Measurements from ENCODE around the gene PRDM10.
A peak's percentile ranks its signal among the peaks of the same experiment; 100 is the strongest.
"Not testable (repeated sequence)": the region's sequence is repeated elsewhere in the genome, so short reads cannot be mapped to it uniquely, and the experiment has no call there.

Gene PRDM10, protein sequence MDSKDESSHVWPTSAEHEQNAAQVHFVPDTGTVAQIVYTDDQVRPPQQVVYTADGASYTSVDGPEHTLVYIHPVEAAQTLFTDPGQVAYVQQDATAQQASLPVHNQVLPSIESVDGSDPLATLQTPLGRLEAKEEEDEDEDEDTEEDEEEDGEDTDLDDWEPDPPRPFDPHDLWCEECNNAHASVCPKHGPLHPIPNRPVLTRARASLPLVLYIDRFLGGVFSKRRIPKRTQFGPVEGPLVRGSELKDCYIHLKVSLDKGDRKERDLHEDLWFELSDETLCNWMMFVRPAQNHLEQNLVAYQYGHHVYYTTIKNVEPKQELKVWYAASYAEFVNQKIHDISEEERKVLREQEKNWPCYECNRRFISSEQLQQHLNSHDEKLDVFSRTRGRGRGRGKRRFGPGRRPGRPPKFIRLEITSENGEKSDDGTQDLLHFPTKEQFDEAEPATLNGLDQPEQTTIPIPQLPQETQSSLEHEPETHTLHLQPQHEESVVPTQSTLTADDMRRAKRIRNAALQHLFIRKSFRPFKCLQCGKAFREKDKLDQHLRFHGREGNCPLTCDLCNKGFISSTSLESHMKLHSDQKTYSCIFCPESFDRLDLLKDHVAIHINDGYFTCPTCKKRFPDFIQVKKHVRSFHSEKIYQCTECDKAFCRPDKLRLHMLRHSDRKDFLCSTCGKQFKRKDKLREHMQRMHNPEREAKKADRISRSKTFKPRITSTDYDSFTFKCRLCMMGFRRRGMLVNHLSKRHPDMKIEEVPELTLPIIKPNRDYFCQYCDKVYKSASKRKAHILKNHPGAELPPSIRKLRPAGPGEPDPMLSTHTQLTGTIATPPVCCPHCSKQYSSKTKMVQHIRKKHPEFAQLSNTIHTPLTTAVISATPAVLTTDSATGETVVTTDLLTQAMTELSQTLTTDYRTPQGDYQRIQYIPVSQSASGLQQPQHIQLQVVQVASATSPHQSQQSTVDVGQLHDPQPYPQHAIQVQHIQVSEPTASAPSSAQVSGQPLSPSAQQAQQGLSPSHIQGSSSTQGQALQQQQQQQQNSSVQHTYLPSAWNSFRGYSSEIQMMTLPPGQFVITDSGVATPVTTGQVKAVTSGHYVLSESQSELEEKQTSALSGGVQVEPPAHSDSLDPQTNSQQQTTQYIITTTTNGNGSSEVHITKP

DNA sequence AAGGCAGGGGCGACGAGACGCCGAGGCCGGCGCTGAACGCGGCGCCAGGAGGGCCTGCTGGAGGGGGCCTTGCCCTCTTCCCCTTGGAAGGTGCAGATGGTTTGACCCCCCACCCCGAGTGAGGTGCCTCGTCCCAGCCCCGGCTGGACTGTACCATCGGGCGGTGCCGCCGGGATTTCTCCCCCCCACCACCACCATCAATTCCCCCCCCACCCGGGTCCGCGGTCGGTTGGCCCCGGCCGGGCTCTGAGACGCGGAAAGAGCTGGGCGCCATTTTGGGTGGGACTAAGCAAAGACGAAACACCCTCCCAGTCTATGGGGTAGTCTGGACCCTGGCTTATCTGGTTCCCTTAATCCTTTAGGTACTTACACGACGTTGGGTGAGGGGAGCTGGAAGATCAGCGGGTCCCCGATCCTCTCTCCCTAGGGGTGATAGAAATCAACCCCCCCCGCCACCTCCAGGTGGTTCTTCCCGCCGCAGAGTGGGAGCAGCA lies at the start of gene PRDM10:
Gene PRDM10, minus strand, starts transcription at position 484 of the 494 bp plus-strand sequence. CDS start 41,871 bp downstream, outside the sequence.
- peak; percentile 86 to 88 for DNase-seq

- DNase-seq = no peak
Observed at GRCh38 chr11:130051082-130051481, 48.4 kb upstream of the PRDM10 start.

- no peak for DNase-seq
Observed at GRCh38 chr11:130050257-130050656, 47.6 kb upstream of the PRDM10 start.

- DNase-seq = no peak
Observed at GRCh38 chr11:130049328-130049771, 46.7 kb upstream of the PRDM10 start.

- no peak for DNase-seq
Observed at GRCh38 chr11:130047141-130047540, 44.5 kb upstream of the PRDM10 start.

DNA sequence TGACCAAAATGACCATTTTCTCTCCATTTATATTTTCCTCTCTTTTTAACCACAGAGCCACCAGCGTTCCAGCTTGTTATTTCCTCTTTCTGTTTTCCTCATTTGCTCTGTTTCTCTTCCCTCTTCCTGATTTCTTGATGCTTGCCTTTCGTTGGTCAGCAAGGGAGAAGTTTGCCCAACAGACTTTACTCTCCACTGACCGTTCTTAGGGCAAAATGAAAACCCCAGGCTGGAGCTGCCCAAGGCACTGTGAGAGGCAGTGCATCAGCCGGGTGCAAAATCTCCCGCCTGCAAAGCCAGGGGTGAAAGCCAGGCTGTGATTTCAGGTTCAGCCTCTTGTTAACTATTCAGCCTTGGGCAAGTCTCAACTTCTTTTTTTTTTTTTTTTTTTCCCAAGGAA lies 40.9 kb upstream of the PRDM10 start:
- no peak for DNase-seq

DNA sequence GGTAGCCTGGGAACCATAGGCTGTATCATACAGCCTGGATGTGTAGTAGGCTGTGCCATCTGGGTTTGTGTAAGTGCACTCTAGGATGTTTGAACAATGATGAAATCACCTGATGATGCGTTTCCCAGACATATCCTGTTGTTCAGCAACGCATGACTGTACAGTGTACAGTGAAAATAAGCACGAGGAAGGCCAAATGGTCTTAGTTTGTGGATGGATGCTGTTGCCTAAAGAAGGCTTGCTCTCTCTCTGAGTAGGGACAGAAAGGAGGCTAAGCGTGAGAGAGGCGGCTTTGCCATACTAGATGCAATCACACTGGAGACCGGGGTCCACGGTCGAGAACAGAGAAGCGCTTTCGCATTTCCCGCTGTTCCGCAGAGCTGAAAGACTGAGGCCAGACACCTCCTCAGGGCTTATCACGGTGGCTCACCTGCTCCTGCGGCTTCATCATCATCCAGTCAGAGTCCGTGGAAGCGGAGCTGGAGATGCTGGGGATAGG lies 39.5 kb upstream of the PRDM10 start:
- no peak for DNase-seq

- no peak for DNase-seq
Observed at GRCh38 chr11:130040281-130040940, 37.8 kb upstream of the PRDM10 start.

DNA sequence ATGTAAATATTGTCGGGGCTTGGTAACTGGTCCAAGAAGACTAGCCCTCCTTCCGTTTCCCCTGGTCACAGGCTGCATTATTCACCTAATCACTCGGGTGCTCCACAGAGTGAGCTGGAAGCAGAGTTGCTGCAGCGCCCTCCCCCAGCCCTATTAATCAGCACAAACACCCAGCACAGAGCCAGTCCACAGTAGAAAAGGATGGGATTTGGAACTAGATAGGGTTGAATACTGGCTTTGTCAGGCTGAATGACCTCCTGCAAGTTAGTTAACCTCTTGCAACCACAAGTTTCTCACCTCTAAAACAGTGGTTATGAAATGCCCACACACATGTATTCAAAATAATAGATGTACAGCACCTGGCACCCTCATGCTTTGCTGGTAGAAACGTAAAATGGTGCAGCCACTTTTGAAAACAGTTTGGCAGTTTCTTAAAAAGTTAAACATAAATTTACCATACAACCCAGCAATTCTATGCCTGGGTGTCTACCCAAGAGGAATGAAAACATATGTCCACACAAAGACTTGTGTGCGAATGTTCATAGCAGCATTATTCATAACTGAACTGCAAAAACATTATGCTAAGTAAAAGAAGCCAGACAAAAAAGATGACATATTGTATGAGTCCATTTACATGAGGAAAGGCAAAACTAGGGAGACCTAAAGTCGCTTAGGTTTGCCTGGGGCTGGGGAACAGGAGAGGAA lies 35.4 kb upstream of the PRDM10 start:
- DNase-seq = no peak

DNA sequence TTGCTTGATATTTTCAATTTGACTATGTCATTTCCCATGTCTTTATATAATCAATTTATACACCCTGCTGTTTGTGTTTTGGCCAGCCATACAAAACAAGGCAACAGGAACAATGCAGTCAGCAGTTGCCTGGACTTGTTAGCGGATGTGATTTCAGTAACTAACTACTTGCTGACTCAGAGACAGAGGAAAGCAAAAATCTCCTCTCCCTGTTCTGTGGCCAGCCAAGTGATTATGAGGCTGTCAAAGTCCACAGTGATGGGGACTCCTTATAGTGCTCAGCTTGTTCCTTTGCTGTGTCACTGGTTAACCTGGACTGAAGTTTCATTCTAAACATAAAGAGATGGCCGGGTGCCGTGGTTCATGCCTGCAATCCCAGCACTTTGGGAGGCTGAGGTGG lies 34.4 kb upstream of the PRDM10 start:
- DNase-seq = no peak

- no peak for DNase-seq
Observed at GRCh38 chr11:130034236-130034635, 31.6 kb upstream of the PRDM10 start.

GRCh38 chr11:130032931-130033330 lies 30.3 kb upstream of the PRDM10 start:
- DNase-seq = no peak

DNA sequence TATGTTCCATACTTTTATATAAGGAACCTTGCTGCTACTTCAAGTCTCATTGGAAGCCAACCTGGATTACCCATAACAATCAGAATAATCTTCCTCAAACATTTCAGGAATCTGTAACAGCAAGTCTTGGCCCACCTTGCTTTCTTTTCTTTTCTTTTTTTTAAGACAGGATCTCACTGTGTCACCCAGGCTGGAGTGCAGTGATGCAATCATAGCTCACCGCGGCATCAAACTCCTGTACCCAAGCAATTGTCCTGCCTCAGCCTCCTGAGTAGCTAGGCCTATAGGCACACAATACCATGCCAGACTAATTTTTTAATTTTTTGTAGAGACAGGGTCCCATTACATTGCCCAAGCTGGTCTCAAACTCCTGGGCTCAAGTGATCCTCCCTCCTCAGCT lies 29.3 kb upstream of the PRDM10 start:
- no peak for DNase-seq

- no peak for DNase-seq
Observed at GRCh38 chr11:130031056-130031455, 28.4 kb upstream of the PRDM10 start.

DNA sequence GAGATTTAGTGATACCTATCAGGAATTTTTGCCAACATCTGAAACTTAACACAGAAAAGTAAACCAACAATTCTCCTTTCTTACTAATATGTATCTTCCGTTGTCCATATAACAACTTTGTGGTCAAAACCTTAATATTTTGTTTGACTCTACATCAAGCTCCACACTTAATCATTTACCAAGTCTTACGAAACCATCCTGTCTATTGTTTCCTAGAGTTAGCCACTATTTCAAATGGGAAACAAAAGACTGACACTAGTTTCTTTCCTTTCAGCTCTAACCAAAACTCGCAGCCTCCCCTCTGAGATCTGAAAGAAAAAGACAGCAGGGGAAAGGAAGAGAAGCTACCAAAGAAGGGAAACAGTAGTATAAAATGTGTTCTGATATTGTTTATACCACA lies 26.5 kb upstream of the PRDM10 start:
- DNase-seq = no peak

DNA sequence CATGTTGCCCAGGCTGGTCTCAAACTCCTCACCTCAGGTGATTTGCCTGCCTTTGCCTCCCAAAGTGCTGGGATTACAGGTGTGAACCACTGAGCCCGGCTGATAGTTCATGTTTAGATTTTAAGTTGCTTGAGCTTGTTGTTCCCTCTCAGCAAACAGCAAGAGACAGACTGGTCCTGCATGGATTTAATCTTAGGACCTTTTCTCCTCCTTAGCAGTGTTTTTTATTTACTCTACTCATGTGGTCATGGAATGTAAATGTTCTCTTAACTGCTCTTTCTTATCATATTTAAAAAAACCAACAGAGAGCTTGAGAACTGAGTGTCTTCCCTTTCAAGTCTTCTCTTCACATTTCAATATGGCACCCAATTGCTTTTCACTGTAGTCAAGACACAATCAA lies 22.7 kb upstream of the PRDM10 start:
- no peak for DNase-seq

- no peak for DNase-seq
Observed at GRCh38 chr11:130024361-130024760, 21.7 kb upstream of the PRDM10 start.

- DNase-seq = no peak
Observed at GRCh38 chr11:130023204-130023603, 20.6 kb upstream of the PRDM10 start.

- DNase-seq = no peak
Observed at GRCh38 chr11:130022799-130023198, 20.2 kb upstream of the PRDM10 start.

DNA sequence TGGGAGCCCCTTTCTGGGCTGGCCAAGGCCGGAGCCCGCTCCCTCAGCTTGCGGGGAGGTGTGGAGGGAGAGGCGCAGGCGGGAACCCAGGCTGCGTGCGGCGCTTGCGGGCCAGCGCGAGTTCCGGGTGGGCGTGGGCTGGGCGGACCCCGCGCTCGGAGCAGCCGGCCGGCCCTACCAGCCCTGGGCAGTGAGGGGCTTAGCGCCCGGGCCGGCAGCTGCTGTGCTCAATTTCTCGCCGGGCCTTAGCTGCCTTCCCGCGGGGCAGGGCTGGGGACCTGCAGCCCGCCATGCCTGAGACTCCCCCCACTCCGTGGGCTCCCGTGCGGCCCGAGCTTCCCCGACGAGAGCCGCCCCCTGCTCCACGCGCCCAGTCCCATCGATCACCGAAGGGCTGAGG lies 19.0 kb upstream of the PRDM10 start:
- DNase-seq = not testable (repeated sequence)

- no peak for DNase-seq
Observed at GRCh38 chr11:130020323-130020722, 17.7 kb upstream of the PRDM10 start.

DNA sequence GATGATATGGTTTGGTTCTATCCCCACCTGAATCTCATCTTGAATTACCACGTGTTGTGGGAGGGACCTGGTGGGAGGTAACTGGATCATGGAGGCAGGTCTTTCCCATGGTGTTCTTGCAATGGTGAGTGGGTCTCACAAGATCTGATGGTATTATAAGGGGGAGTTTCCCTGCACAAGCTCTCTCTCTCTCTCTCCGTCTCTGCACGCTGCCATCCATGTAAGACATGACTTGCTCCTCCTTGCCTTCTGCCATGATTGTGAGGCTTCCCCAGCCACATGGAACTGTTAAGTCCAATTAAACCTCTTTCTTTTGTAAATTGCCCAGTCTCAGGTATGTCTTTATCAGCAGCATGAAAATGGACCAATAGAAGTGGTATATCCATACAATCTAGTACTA lies 13.2 kb upstream of the PRDM10 start:
- DNase-seq = not testable (repeated sequence)

Data from stimulated activated CD4-positive, alpha-beta T cell treated with anti-CD3 and anti-CD28 coated beads, Interleukin-4, amount 100 ng/mL, for 4 hours (primary cell).